Gastroesophageal sphincter (tissue), 4 donors: ENCODE data around the gene GJA8. TPM values are rescaled to one million over a fixed set of nuclear protein-coding genes. Genes with fewer than 3 reads are reported as not detected.
"Not testable (repeated sequence)": the region's sequence is repeated elsewhere in the genome, so short reads cannot be mapped to it uniquely, and the experiment has no call there.

Experiments used
- ATAC-seq: fragments of 150-250 bp; one replicate; pipeline ENCODE4 v1.9.1; 2016; ENCODE audit warnings: mild to moderate bottlenecking, moderate library complexity
- H3K27ac ChIP-seq, 4 donors: fragments of 200-600 bp; sonication (generic) in 3 of 4; 1 replicate in 3 of 4; 2 replicates in 1 of 4; pipeline ENCODE4 v1.5.1; 2016 to 2019
- H3K27me3 ChIP-seq: fragments of 200-600 bp; sonication (generic); one replicate; pipeline ENCODE4 v1.5.1; 2019
- H3K36me3 ChIP-seq, 2 donors: fragments of 200-600 bp; sonication (generic); one replicate each; pipeline ENCODE4 v1.5.1; 2019; ENCODE audit warnings: control low read depth in 1 of 2
- H3K4me1 ChIP-seq, 3 donors: fragments of 200-600 bp; sonication (generic); 1 replicate in 2 of 3; 2 replicates in 1 of 3; pipeline ENCODE4 v1.5.1; 2016 to 2019; ENCODE audit warnings: control low read depth in 2 of 3
- H3K4me3 ChIP-seq, 2 donors: fragments of 200-600 bp; sonication (generic); one replicate each; pipeline ENCODE4 v1.5.1; 2019; ENCODE audit warnings: mild to moderate bottlenecking in 1 of 2, moderate library complexity in 1 of 2
- H3K9me3 ChIP-seq, 3 donors: fragments of 200-600 bp; sonication (generic); one replicate each; pipeline ENCODE4 v1.5.1; 2017 to 2019; ENCODE audit warnings: control low read depth in 2 of 3
- EP300 ChIP-seq: sonication (generic); formaldehyde crosslinking; IDR thresholded peaks from one replicate; pipeline ENCODE4 v1.6.1; 2017; ENCODE audit warnings: antibody characterized with exemption, mild to moderate bottlenecking
- POLR2A ChIP-seq, 2 donors: fragments of 450-650 bp; IDR thresholded peaks; one replicate each; pipeline ENCODE4 v1.6.1; 2017; ENCODE audit warnings: antibody characterized with exemption in 2 of 2, mild to moderate bottlenecking in 2 of 2, moderate library complexity in 1 of 2
- POLR2AphosphoS5 ChIP-seq: sonication (generic); formaldehyde crosslinking; IDR thresholded peaks from one replicate; pipeline ENCODE4 v1.6.1; 2017; ENCODE audit warnings: antibody characterized with exemption
- WGBS, 2 donors: methylation state at CpG; one replicate each; pipeline ENCODE4 v1.1.5; 2018; ENCODE audit warnings: low coverage in 1 of 2; 5-methylcytosine and 5-hydroxymethylcytosine counted together
- total RNA-seq, 4 donors: library from RNA; depleted of rRNA; stranded (reverse); fragments of >200 nt; gene quantifications; one replicate each; pipeline ENCODE4 v1.1.0, GENCODE V29; 2016
- TF ChIP-seq, protein P1 (sequence below), 4 experiments: fragments of 200-600 bp in 2 of 4; fragments of 450-650 bp in 2 of 4; sonication (generic) in 1 of 4; IDR thresholded peaks; one replicate each; pipeline ENCODE4 v1.5.1; 2017 to 2019; ENCODE audit warnings: antibody characterized with exemption in 4 of 4, mild to moderate bottlenecking in 2 of 4, moderate library complexity in 2 of 4

Gene GJA8
- not detected for total RNA-seq

DNA sequence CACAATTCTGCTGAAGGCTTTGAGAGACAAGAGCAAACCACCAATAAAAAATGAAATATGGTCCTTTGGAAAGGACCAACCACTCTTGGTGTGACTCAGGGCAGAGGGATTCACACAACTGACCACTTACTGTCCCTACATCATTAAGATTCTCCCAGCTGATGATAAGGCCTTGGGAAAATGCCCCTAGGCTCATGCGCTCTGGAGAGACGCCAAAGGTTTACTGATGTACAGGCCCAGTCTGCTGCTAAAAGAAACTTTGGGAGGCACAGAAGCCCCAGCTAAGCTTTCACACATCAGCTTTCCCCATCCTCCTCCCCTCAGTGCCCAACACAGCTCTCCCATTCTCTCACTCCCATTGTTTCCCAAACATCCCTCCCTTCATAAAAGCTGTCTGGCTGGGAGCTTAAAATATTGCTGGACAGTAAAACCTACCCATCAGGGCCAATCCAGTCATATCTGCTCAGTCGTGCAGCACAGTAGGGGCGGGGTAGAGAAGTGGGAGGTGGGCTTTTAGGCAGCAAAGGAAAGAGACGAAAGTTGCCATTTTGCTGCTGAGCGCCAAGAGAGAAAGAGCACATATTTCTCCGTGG lies at the start of gene GJA8:
Gene GJA8 (plus strand): TSS at position 543 of the 593 bp plus-strand sequence. CDS start 5,161 bp downstream, outside the sequence.
- ATAC-seq, result no peak
- Histone ChIP-seq H3K9me3 (no peaks in the 10 kb centered on the region), H3K4me1 (peaks cover 0 to 1% (median 0%) of the 10 kb centered on the region in 3 donors), H3K36me3 (no peaks in the 10 kb centered on the region), H3K27ac (no peak within 1 kb of the TSS), H3K4me3 (no peak within 1 kb of the TSS), H3K27me3 (no peaks in the 10 kb centered on the region)
- 74 to 75% methylated on average over 7 of the region's 7 CpGs for WGBS, 2 donors
- TF ChIP-seq POLR2A (IDR thresholded peaks at IDR 0.05) (no peak), EP300 (no peak), POLR2AphosphoS5 (no peak)
- TF ChIP-seq, protein P1, sequence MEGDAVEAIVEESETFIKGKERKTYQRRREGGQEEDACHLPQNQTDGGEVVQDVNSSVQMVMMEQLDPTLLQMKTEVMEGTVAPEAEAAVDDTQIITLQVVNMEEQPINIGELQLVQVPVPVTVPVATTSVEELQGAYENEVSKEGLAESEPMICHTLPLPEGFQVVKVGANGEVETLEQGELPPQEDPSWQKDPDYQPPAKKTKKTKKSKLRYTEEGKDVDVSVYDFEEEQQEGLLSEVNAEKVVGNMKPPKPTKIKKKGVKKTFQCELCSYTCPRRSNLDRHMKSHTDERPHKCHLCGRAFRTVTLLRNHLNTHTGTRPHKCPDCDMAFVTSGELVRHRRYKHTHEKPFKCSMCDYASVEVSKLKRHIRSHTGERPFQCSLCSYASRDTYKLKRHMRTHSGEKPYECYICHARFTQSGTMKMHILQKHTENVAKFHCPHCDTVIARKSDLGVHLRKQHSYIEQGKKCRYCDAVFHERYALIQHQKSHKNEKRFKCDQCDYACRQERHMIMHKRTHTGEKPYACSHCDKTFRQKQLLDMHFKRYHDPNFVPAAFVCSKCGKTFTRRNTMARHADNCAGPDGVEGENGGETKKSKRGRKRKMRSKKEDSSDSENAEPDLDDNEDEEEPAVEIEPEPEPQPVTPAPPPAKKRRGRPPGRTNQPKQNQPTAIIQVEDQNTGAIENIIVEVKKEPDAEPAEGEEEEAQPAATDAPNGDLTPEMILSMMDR (IDR thresholded peaks at IDR 0.05), result no peak

DNA sequence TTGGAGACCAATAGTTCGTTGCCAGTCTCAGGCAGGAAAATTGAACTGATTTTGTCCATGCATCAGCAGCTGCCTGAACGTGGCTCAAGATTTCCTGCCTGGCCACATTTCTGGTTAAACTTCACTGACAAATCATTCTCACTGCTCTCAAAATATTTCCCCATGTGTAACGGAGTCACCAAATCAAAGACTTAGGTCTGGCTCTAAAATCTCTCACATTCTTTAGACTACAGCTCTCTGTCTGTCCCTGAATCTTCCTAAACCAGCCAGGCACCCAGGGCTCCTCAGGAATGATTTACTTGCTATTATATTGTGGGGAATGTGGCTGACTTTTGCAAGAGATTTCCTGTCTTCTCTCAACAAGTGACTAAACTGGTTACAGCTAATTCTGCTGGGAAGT lies 49.2 kb upstream of the GJA8 start:
- peaks cover 9% of the 10 kb centered on the region for H3K27me3 ChIP-seq
- no peak for ATAC-seq
- no peaks in the 10 kb centered on the region for H3K9me3 ChIP-seq
- no peak overlapping the region for H3K4me3 ChIP-seq
- TF ChIP-seq POLR2AphosphoS5 (no peak), POLR2A (IDR thresholded peaks at IDR 0.05) (no peak)
- 17% methylated on average over 3 of the region's 3 CpGs; no CpG with 5 or more reads in 1 of the 2 donors for WGBS, 2 donors
- no peaks in the 10 kb centered on the region for H3K4me1 ChIP-seq
- no peak overlapping the region for H3K27ac ChIP-seq
- H3K36me3 ChIP-seq, result no peaks in the 10 kb centered on the region

DNA sequence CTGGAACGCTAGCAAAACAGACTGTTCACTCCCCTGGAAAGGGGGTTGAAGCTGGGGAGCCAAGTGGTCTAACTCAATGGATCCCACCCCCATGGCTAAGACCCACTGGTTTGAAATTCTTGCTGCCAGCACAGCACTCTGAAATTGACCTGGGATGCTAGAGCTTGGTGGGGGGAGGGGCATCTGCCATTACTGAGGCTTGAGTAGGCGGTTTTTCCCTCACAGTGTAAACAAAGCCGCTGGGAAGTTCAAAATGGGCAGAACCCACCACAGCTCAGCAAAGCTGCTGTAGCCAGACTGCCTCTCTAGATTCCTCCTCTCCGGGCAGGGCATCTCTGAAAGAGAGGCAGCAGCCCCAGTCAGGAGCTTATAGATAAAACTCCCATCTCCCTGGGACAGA lies 47.6 kb upstream of the GJA8 start:
- not testable (repeated sequence) for H3K27ac ChIP-seq, H3K36me3 ChIP-seq, ATAC-seq, H3K9me3 ChIP-seq, H3K27me3 ChIP-seq, H3K4me3 ChIP-seq, H3K4me1 ChIP-seq
- WGBS, 2 donors, result 30% methylated on average over 3 of the region's 4 CpGs; no CpG with 5 or more reads in 1 of the 2 donors

DNA sequence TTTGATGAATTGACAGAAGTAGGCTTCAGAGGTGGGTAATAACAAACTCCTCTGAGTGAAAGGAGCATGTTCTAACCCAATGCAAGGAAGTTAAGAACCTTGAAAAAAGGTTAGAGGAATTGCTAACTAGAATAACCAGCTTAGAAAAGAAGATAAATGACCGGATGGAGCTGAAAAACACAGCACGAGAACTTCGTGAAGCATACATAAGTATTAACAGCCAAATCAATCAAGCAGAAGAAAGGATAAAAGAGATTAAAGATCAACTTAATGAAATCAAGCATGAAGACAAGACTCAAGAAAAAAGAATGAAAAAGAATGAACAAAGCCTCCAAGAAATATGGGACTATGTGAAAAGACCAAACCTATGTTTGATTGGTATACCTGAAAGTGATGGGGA lies 46.6 kb upstream of the GJA8 start:
- H3K9me3 ChIP-seq, H3K27me3 ChIP-seq, H3K4me1 ChIP-seq, ATAC-seq, H3K27ac ChIP-seq, H3K4me3 ChIP-seq, H3K36me3 ChIP-seq: not testable (repeated sequence)
- WGBS, 2 donors, result 75% methylated on average over 3 of the region's 3 CpGs; no CpG with 5 or more reads in 1 of the 2 donors

DNA sequence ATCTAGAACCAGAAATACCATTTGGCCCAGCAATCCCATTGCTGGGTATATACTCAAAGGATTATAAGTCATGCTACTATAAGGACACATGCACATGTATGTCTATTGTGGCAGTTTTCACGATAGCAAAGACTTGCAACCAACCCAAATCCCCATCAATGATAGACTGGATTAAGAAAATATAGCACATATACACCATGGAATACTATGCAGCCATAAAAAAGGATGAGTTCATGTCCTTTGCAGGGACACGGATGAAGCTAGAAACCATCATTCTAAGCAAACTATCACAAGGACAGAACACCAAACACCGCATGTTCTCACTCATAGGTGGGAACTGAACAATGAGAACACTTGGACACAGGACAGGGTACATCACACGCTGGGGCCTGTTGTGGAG lies 35.4 kb upstream of the GJA8 start:
- not testable (repeated sequence) for H3K4me1 ChIP-seq, H3K27ac ChIP-seq, H3K36me3 ChIP-seq, H3K9me3 ChIP-seq, H3K27me3 ChIP-seq, H3K4me3 ChIP-seq, ATAC-seq
- 93% methylated on average over 4 of the region's 4 CpGs for WGBS, 2 donors

DNA sequence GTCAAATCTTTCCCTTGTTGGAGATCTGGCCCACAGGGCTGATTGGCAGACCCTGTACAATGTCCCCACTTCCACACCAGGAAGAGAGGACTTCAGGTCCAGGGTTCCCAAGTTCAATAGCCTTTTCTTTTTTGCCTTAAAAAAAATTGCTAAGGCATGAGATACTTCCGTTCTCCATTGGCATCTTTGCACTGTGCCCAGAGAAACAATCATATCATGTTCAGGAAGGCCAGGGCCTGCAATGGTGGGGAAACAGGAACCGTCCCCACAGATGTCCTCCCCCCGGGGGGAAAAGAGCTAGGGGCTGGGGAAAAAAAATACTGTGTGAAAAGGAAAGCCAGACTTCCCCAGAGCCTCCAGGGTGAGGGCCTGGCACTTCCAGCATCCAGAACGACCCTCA lies 24.6 kb upstream of the GJA8 start:
- H3K27me3 ChIP-seq, result peaks cover 5% of the 10 kb centered on the region
- no peak for ATAC-seq
- H3K4me1 ChIP-seq, result no peaks in the 10 kb centered on the region
- WGBS, 2 donors, result 57 to 70% methylated on average over 3 to 4 of the region's 4 CpGs
- peaks cover 0 to 6% (median 0%) of the 10 kb centered on the region in 3 donors for H3K9me3 ChIP-seq
- TF ChIP-seq, protein P1 (IDR thresholded peaks at IDR 0.05), result no peak
- TF ChIP-seq EP300 (no peak), POLR2A (IDR thresholded peaks at IDR 0.05) (no peak), POLR2AphosphoS5 (no peak)
- H3K4me3 ChIP-seq, result no peak overlapping the region
- H3K27ac ChIP-seq, result no peak overlapping the region
- no peaks in the 10 kb centered on the region for H3K36me3 ChIP-seq

DNA sequence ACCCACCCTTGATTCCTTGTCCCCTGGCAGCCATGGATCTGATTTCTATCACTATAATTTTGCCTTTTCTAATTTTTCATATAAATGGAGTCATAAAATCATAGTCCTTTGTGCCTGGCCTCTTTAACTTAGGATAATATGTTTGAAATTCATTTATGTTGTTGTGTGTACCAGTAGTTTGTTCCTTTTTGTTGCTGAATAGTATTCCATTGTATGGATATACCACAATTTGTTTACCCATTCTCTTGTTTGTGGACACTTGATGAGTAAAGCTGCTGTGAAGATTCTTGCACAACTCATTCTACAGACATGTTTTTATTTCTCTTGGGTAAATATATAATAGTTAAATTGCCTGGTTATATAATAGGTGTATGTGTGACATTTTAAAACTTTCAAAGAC lies 22.7 kb upstream of the GJA8 start:
- ATAC-seq, result no peak
- H3K36me3 ChIP-seq, result no peaks in the 10 kb centered on the region
- H3K4me1 ChIP-seq, result no peaks in the 10 kb centered on the region
- TF ChIP-seq POLR2A (IDR thresholded peaks at IDR 0.05) (no peak), EP300 (no peak), POLR2AphosphoS5 (no peak)
- TF ChIP-seq, protein P1 (IDR thresholded peaks at IDR 0.05), result no peak
- H3K9me3 ChIP-seq, result peaks cover 0 to 6% (median 0%) of the 10 kb centered on the region in 3 donors
- H3K27ac ChIP-seq, result no peak overlapping the region
- H3K27me3 ChIP-seq, result peaks cover 5% of the 10 kb centered on the region
- H3K4me3 ChIP-seq, result no peak overlapping the region
